Activated CD8-positive, alpha-beta memory T cell treated with anti-CD3 and anti-CD28 coated beads, Interleukin-2, amount 50 U/mL, for 24 hours (primary cell): Measurements from ENCODE around the gene N4BP3.

ENCODE experiments used
- DNase-seq: peaks from one replicate; pipeline ENCODE4 v3.0.0-alpha.2; 2020; ENCODE audit errors: extremely low read depth

Gene N4BP3

GRCh38 chr5:178147406-178147805, 34.1 kb downstream of the N4BP3 start:
- no peak for DNase-seq

GRCh38 chr5:178149199-178149932, 36.0 kb downstream of the N4BP3 start:
- DNase-seq, result no peak

GRCh38 chr5:178150977-178151734, 37.8 kb downstream of the N4BP3 start:
- DNase-seq, result no peak

GRCh38 chr5:178152491-178153444, 39.4 kb downstream of the N4BP3 start:
- DNase-seq, result no peak

GRCh38 chr5:178153530-178154340, 40.4 kb downstream of the N4BP3 start, which contains the start of gene NHP2:
Gene NHP2 (minus strand): TSS chr5:178153885. CDS start chr5:178153817, 68 bp downstream.
- DNase-seq, result peak; percentile 96

- no peak for DNase-seq
Observed at GRCh38 chr5:178155065-178155464, 41.7 kb downstream of the N4BP3 start.

GRCh38 chr5:178160176-178160575, 46.8 kb downstream of the N4BP3 start:
- DNase-seq, result no peak

GRCh38 chr5:178162481-178162880, 49.1 kb downstream of the N4BP3 start:
- DNase-seq, result no peak

- peak; percentile 85 for DNase-seq
Observed at GRCh38 chr5:178163772-178164735, 50.7 kb downstream of the N4BP3 start.

- no peak for DNase-seq
Observed at GRCh38 chr5:178165581-178165980, 52.2 kb downstream of the N4BP3 start.

GRCh38 chr5:178170455-178170854, 57.1 kb downstream of the N4BP3 start:
- no peak for DNase-seq

- DNase-seq, result no peak
Observed at GRCh38 chr5:178174456-178174855, 61.1 kb downstream of the N4BP3 start.
